Activated CD8-positive, alpha-beta memory T cell treated with anti-CD3 and anti-CD28 coated beads for 4 hours (primary cell): ENCODE results near the gene CDK14.

Experiments used
- DNase-seq, 2 donors: peaks; one replicate each; pipeline ENCODE4 v3.0.0-alpha.2; 2020; ENCODE audit warnings: low read depth in 2 of 2

The CDK14 gene

GRCh38 chr7:90595801-90596670 is at the start of gene CDK14:
CDK14 (plus strand) TSS chr7:90596321; CDS start chr7:90596628, 307 bp downstream.
- DNase-seq, result no peak

GRCh38 chr7:90551036-90551435 is 45.1 kb upstream of the CDK14 start:
- no peak for DNase-seq

- no peak for DNase-seq
These were observed 43.6 kb upstream of the CDK14 start for GRCh38 chr7:90552521-90552920.

GRCh38 chr7:90560730-90561129 is 35.4 kb upstream of the CDK14 start:
- no peak for DNase-seq

- no peak for DNase-seq
These were observed 32.8 kb upstream of the CDK14 start for GRCh38 chr7:90563286-90563685.

GRCh38 chr7:90564455-90564854 is 31.7 kb upstream of the CDK14 start:
- no peak for DNase-seq

- DNase-seq, result no peak
These were observed 27.9 kb upstream of the CDK14 start for GRCh38 chr7:90568213-90568612.

GRCh38 chr7:90569368-90569767 is 26.8 kb upstream of the CDK14 start:
- DNase-seq, result no peak

- no peak for DNase-seq
These were observed 25.7 kb upstream of the CDK14 start for GRCh38 chr7:90570373-90570959.

- no peak for DNase-seq
These were observed 21.8 kb upstream of the CDK14 start for GRCh38 chr7:90574146-90574819.

- DNase-seq, result no peak
These were observed 21.3 kb upstream of the CDK14 start for GRCh38 chr7:90574820-90575187.

GRCh38 chr7:90579181-90579688 is 16.9 kb upstream of the CDK14 start:
- no peak for DNase-seq

GRCh38 chr7:90580051-90580450 is 16.1 kb upstream of the CDK14 start:
- no peak for DNase-seq

- no peak for DNase-seq
These were observed 14.0 kb upstream of the CDK14 start for GRCh38 chr7:90582164-90582563.

- no peak for DNase-seq
These were observed 11.7 kb upstream of the CDK14 start for GRCh38 chr7:90584378-90584777.

- DNase-seq, result no peak
These were observed 10.0 kb upstream of the CDK14 start for GRCh38 chr7:90586091-90586490.

- no peak for DNase-seq
These were observed 8.4 kb upstream of the CDK14 start for GRCh38 chr7:90587766-90588165.

- no peak for DNase-seq
These were observed 4.1 kb upstream of the CDK14 start for GRCh38 chr7:90592033-90592432.

- DNase-seq, result no peak
These were observed 2.9 kb upstream of the CDK14 start for GRCh38 chr7:90593205-90593604.

GRCh38 chr7:90594751-90595317 is 1.3 kb upstream of the CDK14 start:
- no peak for DNase-seq

GRCh38 chr7:90595342-90595800 is 750 bp upstream of the CDK14 start:
- no peak for DNase-seq
